HL-60/S4 (cell line): ENCODE data around the gene PTGS1.
"Not testable (repeated sequence)": the region's sequence is repeated elsewhere in the genome, so short reads cannot be mapped to it uniquely, and the experiment has no call there.

Experiments used
- in situ Hi-C: fragments of 300-500 bp; cut with MboI; formaldehyde crosslinking; loops from 2 replicates; pipeline ENCODE4 v1.14.3; 2022; ENCODE audit warnings: low sequenced_read_pairs

Gene PTGS1

DNA sequence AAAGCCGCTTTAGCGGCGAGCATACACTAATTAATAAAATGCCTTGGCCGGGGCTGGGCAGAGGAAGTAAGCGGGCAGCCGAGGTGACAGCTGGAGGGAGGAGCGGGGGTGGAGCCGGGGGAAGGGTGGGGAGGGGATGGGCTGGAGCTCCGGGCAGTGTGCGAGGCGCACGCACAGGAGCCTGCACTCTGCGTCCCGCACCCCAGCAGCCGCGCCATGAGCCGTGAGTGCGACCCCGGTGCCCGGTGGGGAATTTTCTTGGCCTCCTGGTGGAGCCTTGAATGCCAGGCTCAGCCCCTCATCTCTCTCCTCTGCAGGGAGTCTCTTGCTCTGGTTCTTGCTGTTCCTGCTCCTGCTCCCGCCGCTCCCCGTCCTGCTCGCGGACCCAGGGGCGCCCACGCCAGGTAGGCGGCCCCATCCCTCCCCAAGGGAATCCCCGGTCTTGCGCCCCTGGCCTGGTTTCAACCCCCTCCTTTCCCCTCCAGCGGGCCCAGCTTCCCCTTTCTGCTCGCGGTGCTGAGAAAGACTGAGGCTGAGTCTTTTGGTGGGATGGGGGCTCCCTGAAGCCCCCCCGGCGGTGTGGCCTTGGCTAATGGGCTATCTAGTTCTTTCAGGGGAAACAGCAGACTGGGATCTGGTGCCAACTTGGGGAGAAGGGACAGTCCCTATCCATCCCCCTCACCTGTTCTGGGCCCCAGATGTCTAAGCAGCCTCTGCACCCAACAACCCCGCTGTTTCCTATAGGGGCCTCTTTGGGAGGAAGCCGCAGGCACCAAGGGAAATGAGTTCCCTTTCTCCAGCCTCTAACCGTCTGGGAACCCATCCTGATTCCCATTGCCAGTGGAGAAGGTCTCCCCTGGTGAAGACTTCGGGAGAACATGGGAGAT lies at the start of gene PTGS1:
PTGS1 (plus strand) TSS at position 156 of the 887 bp plus-strand sequence; CDS start at position 217, 61 bp downstream.
- in situ Hi-C loops = no loop called here

DNA sequence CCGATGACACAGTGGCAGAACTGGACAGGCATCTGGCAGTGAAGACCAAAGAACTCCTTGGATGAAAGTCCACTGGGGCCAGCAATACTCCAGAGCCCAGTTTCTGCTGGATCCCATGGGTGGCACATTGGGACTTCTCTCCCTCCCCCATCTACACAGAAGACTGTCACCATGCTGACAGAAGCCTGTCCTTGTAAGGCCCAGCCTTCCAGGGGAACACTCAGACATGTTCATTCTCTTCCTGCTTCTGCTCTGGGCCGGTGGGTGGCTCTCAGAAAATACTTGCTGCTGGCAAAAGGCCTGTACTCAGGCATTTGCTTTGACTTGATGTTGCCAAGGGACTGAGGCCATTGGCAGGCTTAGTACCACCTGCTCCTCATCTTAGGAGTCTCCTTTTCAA lies 48.3 kb upstream of the PTGS1 start:
- in situ Hi-C loops = no loop called here

- in situ Hi-C loops = not testable (repeated sequence)
Observed at GRCh38 chr9:122324665-122325064, 46.2 kb upstream of the PTGS1 start.

DNA sequence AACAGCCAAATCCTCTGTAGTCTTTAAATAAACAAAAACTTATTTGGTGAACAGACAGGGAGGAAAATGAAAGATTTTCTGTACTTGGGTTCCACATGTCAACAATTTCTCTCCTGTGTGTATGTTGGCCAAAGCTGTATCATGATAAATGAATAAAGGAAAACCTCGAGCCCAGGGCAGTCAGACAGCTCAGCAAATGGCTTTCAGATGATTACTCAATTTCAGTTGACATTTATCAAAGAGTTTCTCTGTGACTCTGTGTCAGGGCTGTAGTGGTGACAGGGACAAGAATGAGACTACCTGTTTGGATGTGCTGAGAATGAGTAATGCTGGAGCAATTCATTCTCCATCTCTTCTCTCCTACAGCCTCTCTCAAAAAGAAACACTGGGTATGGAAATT lies 45.7 kb upstream of the PTGS1 start:
- in situ Hi-C loops = no loop called here

GRCh38 chr9:122327175-122327574 lies 43.6 kb upstream of the PTGS1 start:
- in situ Hi-C loops = no loop called here

GRCh38 chr9:122329597-122329996 lies 41.2 kb upstream of the PTGS1 start:
- in situ Hi-C loops = no loop called here

DNA sequence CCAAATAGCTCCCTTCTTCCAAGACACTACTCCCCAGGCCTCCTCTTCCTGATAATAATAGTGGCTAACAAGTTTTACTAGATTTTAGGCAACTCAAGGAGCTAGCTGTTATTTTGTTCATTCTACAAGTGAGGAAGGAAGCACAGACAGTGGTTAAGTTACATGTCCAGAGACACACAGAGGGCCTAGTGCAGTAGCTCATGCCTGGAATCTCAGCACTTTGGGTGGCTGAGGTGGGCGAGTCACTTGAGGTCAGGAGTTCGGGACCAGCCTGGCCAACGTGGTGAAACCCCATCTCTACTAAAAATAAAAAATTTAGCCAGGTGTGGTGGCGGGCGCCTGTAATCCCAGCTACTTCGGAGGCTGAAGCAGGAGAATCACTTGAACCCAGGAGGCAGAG lies 40.4 kb upstream of the PTGS1 start:
- in situ Hi-C loops = not testable (repeated sequence)

GRCh38 chr9:122331523-122331927 lies 39.3 kb upstream of the PTGS1 start:
- in situ Hi-C loops = no loop called here

DNA sequence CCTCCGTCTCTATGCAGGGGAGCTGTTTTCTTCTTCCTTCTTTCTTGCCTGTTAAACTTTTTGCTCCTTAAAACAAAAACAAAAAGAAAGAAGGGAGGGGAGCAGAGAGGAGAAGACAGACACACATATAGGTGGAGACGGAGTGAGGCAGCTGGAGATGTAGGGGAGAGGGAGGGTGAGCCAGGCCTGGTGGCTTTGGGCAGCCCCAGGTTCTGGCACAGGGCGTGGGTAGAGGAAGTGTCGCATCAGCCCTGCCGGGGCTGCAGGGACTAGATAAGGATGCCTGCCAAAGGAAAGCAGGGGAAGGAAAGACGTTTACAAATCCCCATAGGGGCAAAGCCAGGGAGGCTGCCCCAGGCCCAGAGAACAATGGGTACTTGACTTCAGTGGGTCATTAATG lies 38.7 kb upstream of the PTGS1 start:
- in situ Hi-C loops = no loop called here

DNA sequence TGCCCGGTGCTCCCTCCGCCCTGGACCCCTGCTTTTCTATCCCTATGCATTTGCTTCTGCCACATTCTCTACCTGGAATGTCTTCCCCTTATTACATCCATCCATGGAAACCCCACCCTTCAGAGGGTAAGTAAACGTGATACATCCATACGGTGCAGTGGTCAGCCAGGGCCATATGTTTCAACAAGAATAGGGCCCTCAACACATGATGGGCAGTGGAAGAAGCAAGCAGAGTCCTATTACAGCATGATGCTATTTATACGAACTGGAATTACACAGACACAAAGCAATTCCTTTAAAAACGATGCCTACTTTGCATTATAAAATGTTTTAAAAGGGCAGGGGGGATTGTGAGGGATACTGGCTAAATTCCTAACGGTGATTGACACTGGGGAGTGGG lies 38.2 kb upstream of the PTGS1 start:
- in situ Hi-C loops = no loop called here

- in situ Hi-C loops = no loop called here
Observed at GRCh38 chr9:122333169-122333808, 37.5 kb upstream of the PTGS1 start.

- in situ Hi-C loops = no loop called here
Observed at GRCh38 chr9:122334916-122335315, 35.9 kb upstream of the PTGS1 start.

GRCh38 chr9:122336189-122336588 lies 34.6 kb upstream of the PTGS1 start:
- in situ Hi-C loops = no loop called here

DNA sequence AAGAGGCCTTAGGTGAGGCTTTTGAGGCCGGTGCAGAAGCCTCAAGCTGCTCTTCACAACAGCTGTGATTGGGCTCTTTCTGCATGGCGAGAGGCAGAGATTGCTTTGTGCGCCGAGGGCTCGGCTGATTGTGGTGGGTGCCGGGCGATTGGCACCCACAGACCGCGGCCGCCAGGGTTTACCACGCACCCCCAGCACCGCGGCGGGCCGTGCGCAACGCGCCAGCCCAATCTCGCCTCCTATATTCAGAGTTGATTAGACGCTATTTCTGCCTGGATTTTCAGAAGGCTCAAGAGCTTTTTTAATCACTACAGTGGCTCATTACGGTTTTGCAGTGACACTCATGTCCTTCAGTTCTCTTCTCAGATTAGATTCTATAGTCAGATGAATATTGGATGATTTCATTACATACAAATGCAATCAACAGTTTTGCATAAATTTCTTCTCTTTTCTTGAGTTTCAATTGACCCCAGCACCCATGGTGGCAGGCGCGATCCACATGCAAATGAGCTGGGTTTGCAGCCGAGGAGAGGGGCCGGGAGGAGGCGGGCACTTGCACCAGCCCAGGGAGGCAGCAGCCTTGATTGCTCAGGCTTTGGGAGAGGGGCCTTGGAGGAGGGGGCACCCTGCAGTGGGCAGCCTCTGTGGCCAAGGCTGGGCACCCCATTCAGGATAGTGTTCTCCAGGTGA lies 33.8 kb upstream of the PTGS1 start:
- in situ Hi-C loops = no loop called here

- in situ Hi-C loops = no loop called here
Observed at GRCh38 chr9:122337556-122337929, 33.3 kb upstream of the PTGS1 start.

GRCh38 chr9:122338536-122338935 lies 32.3 kb upstream of the PTGS1 start:
- in situ Hi-C loops = no loop called here

GRCh38 chr9:122338994-122339393 lies 31.8 kb upstream of the PTGS1 start:
- in situ Hi-C loops = no loop called here

DNA sequence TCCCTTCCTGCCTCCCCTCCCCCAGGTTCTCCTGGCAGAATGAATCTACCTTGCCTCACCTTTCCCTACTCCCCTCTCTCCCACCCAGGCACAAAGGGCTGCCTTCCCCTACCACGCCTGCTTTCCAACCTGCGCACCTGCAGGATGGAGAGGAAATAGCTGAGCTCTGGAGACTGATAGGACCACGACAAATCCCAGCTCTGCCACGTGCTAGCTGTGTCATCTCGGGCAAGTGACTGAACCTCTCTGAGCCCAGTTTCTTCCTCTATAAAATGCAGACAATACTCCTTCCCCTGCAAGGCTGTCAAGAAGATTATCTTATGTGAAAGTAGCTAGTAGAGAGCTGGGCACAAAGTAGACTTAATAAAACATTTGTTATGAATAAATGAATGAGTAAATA lies 31.2 kb upstream of the PTGS1 start:
- in situ Hi-C loops = no loop called here

- in situ Hi-C loops = no loop called here
Observed at GRCh38 chr9:122340161-122340560, 30.7 kb upstream of the PTGS1 start.

DNA sequence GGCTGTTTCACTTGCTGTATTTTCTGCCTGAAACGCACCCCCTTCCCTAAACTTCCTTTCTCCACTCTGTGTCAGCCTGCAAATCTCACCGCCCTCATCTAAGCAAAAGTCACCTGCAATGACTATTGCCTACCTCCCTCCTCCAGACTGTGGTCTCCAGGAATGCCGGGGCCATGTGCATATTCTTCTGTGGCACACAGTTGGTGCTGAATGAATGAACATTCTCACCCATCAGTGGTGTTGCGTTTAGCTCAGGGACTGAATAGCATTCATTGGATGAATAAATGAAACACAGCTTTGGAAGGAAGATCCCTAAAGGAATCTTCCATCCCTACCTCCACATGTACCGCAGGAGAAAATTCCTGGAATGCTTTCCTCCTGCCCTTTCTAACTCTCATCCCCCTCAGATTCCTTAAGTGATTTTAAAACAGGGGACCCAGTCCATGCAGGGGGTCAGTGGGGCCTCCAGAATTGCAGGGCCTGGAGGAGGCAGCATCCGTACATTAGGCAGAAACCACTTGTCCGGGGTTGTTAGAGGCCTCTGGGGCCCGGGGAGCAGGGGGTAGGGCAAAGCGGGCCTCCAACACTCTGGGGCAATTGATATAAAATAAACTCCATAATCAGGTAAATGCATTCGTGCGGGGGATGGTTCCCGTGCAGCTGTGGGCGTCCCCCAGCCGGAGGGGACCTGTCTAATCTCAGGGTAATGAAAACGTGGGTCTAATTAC lies 28.3 kb upstream of the PTGS1 start:
- in situ Hi-C loops = no loop called here
